K562 (cell line): Measurements from ENCODE around the gene COG7. TPM values are rescaled to one million over a fixed set of nuclear protein-coding genes. Genes with fewer than 3 reads are reported as not detected.

Experiments
- ATAC-seq: fragments of 200-7000 bp; cut with Tn5 transposase; 3 replicates; pipeline ENCODE4 v1.9.1; 2020; ENCODE audit warnings: moderate library complexity
- BruUV-seq: library from RNA; stranded (reverse); fragments of 400-500 nt; replicated peaks from 2 replicates; lab custom pipeline; 2021; lab: Mats Ljungman, UMichigan
- CTCF ChIA-PET: fragments of 300-600 bp; formaldehyde crosslinking; extraction: SDS; loops from one replicate; lab custom pipeline; 2021; ENCODE audit warnings: low intra/inter-chr PET ratio; lab: Yijun Ruan, JAX
- POLR2A ChIA-PET: fragments of 300-600, 350-650 bp; sonication (Branson Sonifier 250); formaldehyde crosslinking; extraction: SDS; loops from one replicate; lab custom pipeline; 2021; ENCODE audit warnings: antibody characterized with exemption, inconsistent platforms; lab: Yijun Ruan, JAX
- DNase-seq, 4 experiments: peaks; one replicate each; pipeline versions ENCODE4 v3.0.0 to v3.0.0-alpha.2; 2011 to 2018; ENCODE audit warnings: low spot score in 3 of 4, mixed read lengths in 3 of 4; ENCODE audit errors: extremely low read depth in 1 of 4
- FAIRE-seq: peaks from 2 replicates; lab custom pipeline; 2011; peaks lifted over from hg19 to GRCh38; lab: Jason Lieb, UNC
- H2AFZ ChIP-seq: 2 replicates; pipeline ENCODE4 v1.6.0; 2011; ENCODE audit warnings: low read depth, low read length, control low read depth, inconsistent platforms
- H3K27ac ChIP-seq: fragments of 200-600 bp; 3 replicates; pipeline ENCODE4 v1.8.0; 2011; ENCODE audit warnings: low read depth, mild to moderate bottlenecking, control low read depth, inconsistent platforms, low read length, moderate library complexity, mixed read lengths; ENCODE audit errors: extremely low read depth
- H3K27me3 ChIP-seq, 2 experiments: fragments of 300-600 bp in 1 of 2; 2 replicates in 1 of 2; 3 replicates in 1 of 2; pipeline versions ENCODE4 v1.6.0 to v1.8.0; 2011; ENCODE audit warnings: inconsistent platforms in 2 of 2, low read length in 2 of 2, mild to moderate bottlenecking in 1 of 2, mixed read lengths in 1 of 2, moderate library complexity in 1 of 2; ENCODE audit not compliant: control insufficient read depth in 2 of 2, insufficient read depth in 2 of 2
- H3K36me3 ChIP-seq: fragments of 300-600 bp; 3 replicates; pipeline ENCODE4 v1.8.0; 2011; ENCODE audit warnings: mild to moderate bottlenecking, low read length, inconsistent platforms; ENCODE audit not compliant: control insufficient read depth, insufficient read depth
- H3K4me1 ChIP-seq, 2 experiments: fragments of 200-600 bp in 1 of 2; replicated peaks in 1 of 2; 2 replicates in 1 of 2; 3 replicates in 1 of 2; pipeline versions ENCODE4 v1.5.1 to v1.8.0; 2011; ENCODE audit warnings: inconsistent platforms in 2 of 2, low read length in 2 of 2, mild to moderate bottlenecking in 1 of 2, mixed read lengths in 1 of 2, moderate library complexity in 1 of 2; ENCODE audit not compliant: control insufficient read depth in 2 of 2, insufficient read depth in 2 of 2
- H3K4me2 ChIP-seq: 2 replicates; pipeline ENCODE4 v1.6.1; 2011; ENCODE audit warnings: low read length, control low read depth, inconsistent platforms, mixed read lengths; ENCODE audit not compliant: insufficient read depth
- H3K4me3 ChIP-seq: fragments of 200-600 bp; sonication (generic), shearing (Covaris generic); 2 replicates; pipeline ENCODE4 v1.5.1; 2016; ENCODE audit warnings: control low read depth, inconsistent platforms
- H3K79me2 ChIP-seq: fragments of 200-600 bp; 3 replicates; pipeline ENCODE4 v1.8.0; 2011; ENCODE audit warnings: low read length, inconsistent platforms; ENCODE audit not compliant: control insufficient read depth, insufficient read depth
- H3K9ac ChIP-seq, 2 experiments: 2 replicates each; pipeline versions ENCODE4 v1.6.0 to v1.6.1; 2011; ENCODE audit warnings: low read depth in 2 of 2, low read length in 2 of 2, control low read depth in 1 of 2, inconsistent platforms in 1 of 2, mild to moderate bottlenecking in 1 of 2, mixed read lengths in 1 of 2; ENCODE audit not compliant: insufficient read depth in 1 of 2
- H3K9me1 ChIP-seq: one replicate; pipeline ENCODE4 v1.6.0; 2011; ENCODE audit warnings: inconsistent platforms, mild to moderate bottlenecking, low read length, moderate library complexity; ENCODE audit not compliant: control insufficient read depth, insufficient read depth
- H3K9me3 ChIP-seq: replicated peaks from 2 replicates; pipeline ENCODE4 v1.5.1; 2011; ENCODE audit warnings: low read depth, low read length, inconsistent platforms; ENCODE audit not compliant: control insufficient read depth, insufficient read depth
- H4K20me1 ChIP-seq: replicated peaks from 2 replicates; pipeline ENCODE4 v1.6.1; 2011; ENCODE audit warnings: low read length, inconsistent platforms, mixed read lengths; ENCODE audit not compliant: control insufficient read depth, insufficient read depth
- EHMT2 ChIP-seq: fragments of 450-650 bp; IDR thresholded peaks from 2 replicates; pipeline ENCODE4 v1.6.1; 2018; ENCODE audit warnings: antibody characterized with exemption
- HNRNPL ChIP-seq: fragments of 200-400 bp; formaldehyde crosslinking; IDR thresholded peaks from 2 replicates; pipeline ENCODE4 v1.6.1; 2017; ENCODE audit warnings: low read depth, mild to moderate bottlenecking, low read length
- POLR2AphosphoS2 ChIP-seq: IDR thresholded peaks from 2 replicates; pipeline ENCODE4 v1.6.1; 2012; ENCODE audit warnings: low read length, improper control_type of control experiment
- SREBF1 ChIP-seq: fragments of 150-350 bp; IDR thresholded peaks from 2 replicates; pipeline ENCODE4 v1.6.1; 2014; ENCODE audit warnings: antibody characterized with exemption, low read depth, low read length, borderline replicate concordance
- TCF3 ChIP-seq: sonication (generic); formaldehyde crosslinking; IDR thresholded peaks from 2 replicates; pipeline ENCODE4 v1.4.0; 2020; ENCODE audit warnings: mild to moderate bottlenecking, missing genetic modification reagents
- YY1 ChIP-seq, 3 experiments: IDR thresholded peaks; 2 replicates each; pipeline ENCODE4 v1.6.1; 2011; ENCODE audit warnings: low read length in 2 of 3, mild to moderate bottlenecking in 2 of 3, moderate library complexity in 2 of 3, borderline replicate concordance in 1 of 3, control low read depth in 1 of 3, low read depth in 1 of 3; ENCODE audit not compliant: insufficient read depth in 3 of 3, insufficient replicate concordance in 2 of 3, control insufficient read depth in 1 of 3, insufficient read length in 1 of 3; ENCODE audit errors: extremely low read depth in 1 of 3
- ZBTB7A ChIP-seq: IDR thresholded peaks from 2 replicates; pipeline ENCODE4 v1.6.1; 2011; ENCODE audit warnings: low read depth, mild to moderate bottlenecking, low read length, moderate library complexity, borderline replicate concordance; ENCODE audit not compliant: control insufficient read depth
- ZNF583 ChIP-seq: fragments of 250-450 bp; sonication (Bioruptor Pico); IDR thresholded peaks from 2 replicates; pipeline ENCODE4 v1.4.0; 2020
- WGBS: fragments of 100-300 bp; shearing (Covaris generic); methylation state at CpG from one replicate; pipeline ENCODE4 v1.1.6; 2016; ENCODE audit warnings: low coverage, mixed read lengths; ENCODE audit not compliant: insufficient coverage; ENCODE audit errors: missing lambda C conversion rate; 5-methylcytosine and 5-hydroxymethylcytosine counted together
- in situ Hi-C: fragments of 300-500 bp; cut with MboI; formaldehyde crosslinking; loops from 4 replicates; pipeline ENCODE4 v1.15.0; 2018; ENCODE audit warnings: inconsistent platforms, mixed read lengths
- intact Hi-C: fragments of 100-400 bp; cut with micrococcal nuclease; formaldehyde crosslinking; loops from 2 replicates; pipeline ENCODE4 v1.14.2; 2022
- polyA plus RNA-seq, 8 experiments: library from polyadenylated mRNA; depleted of rRNA in 4 of 8; stranded (reverse) in 5 of 8; unstranded in 3 of 8; fragments of >200 nt; fragmentation: Nextera tagmentation in 2 of 8; fragmentation: Illumina TruSeq in 1 of 8; extraction: Ambion mirVana in 2 of 8; extraction: Trizol in 1 of 8; gene quantifications; 2 replicates each; pipeline versions ENCODE4 v1.2.1 to v1.2.3, GENCODE V29; 2011 to 2014; ENCODE audit warnings: inconsistent platforms in 1 of 8, missing spikeins in 1 of 8
- total RNA-seq, 7 experiments: library from RNA; depleted of rRNA in 6 of 7; stranded (reverse); fragments of >200 nt in 6 of 7; fragmentation: Illumina TruSeq in 2 of 7; extraction: Trizol in 2 of 7; gene quantifications; 2 replicates each; pipeline versions ENCODE4 v1.2.1 to v1.2.3, GENCODE V29; 2011 to 2021; ENCODE audit warnings: low replicate concordance in 1 of 7
- TF ChIP-seq, protein P1 (sequence below): fragments of 250-450 bp; sonication (Bioruptor Pico); IDR thresholded peaks from 2 replicates; pipeline ENCODE4 v1.5.0; 2021; ENCODE audit warnings: mild to moderate bottlenecking, borderline replicate concordance
- TF ChIP-seq, protein P2 (sequence below): sonication (generic); formaldehyde crosslinking; IDR thresholded peaks from 2 replicates; pipeline ENCODE4 v1.4.0; 2020; ENCODE audit warnings: mild to moderate bottlenecking, missing genetic modification reagents
- TF ChIP-seq, protein P3 (sequence below): fragments of 450-650 bp; IDR thresholded peaks from 2 replicates; pipeline ENCODE4 v1.6.1; 2017; ENCODE audit warnings: antibody characterized with exemption, mild to moderate bottlenecking

COG7 gene
- total and polyA plus RNA-seq, 9 of the 15 experiments (the other 6 are each of a cell fraction or from before 2014, with no cell fraction given): 3.8 to 17.6 (median 13.4) TPM

DNA sequence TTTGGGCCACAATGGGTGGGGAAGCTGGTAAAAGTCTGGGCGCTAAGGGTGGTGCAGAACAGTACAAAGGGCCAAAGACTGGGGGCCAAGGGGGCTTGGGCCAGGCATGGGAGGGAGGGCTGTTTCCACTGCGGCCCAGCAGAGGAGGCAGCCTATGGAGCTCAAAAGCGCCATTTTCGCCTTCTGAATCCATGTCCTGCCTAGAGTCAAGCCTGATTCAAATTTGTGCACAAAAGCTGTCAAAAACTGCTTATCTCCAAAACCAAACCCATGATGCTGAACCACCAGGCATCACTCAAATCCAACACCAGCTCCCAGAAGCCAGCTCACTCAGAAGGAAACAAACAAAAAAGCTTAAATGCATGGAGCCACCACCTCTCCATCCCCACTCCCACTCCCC, 16.0 kb downstream of the COG7 start:
- Histone ChIP-seq H3K4me2 (peak overlapping the region; percentile 46), H3K27ac (peak overlapping the region; percentile 27; the same call in 2 of the 3 replicates), H3K4me3 (no peak overlapping the region), H3K27me3 (no peaks in the 10 kb centered on the region), H3K9me3 (no peaks in the 10 kb centered on the region), H3K4me1 (peaks cover 10 to 18% of the 10 kb centered on the region in 2 experiments; a peak in 4 of 5 replicates), H3K9ac (peak overlapping the region in 1 of 2 experiments; percentile 76; a peak in 2 of 4 replicates), H3K79me2 (0 out of 3 replicates have a peak, but pooled peaks cover 2% of the 10 kb centered on the region), H3K9me1 (no peaks in the 10 kb centered on the region), H2AFZ (peak overlapping the region; percentile 22), H4K20me1 (0 out of 2 replicates have a peak, but pooled peaks cover 5% of the 10 kb centered on the region), H3K36me3 (peaks cover 53% of the 10 kb centered on the region)
- DNase-seq: peak in 2 of 4 experiments; percentile 23 to 57
- FAIRE-seq: peak; percentile 65
- ChIA-PET CTCF (interaction anchor here (0.6 kb wide), 1 partner anchor 250 kb away, joined by 3 read pairs; no protein-coding TSS in a partner anchor), POLR2A (interaction anchor here (0.6 to 1.3 kb wide), 5 partner anchors 11 to 565 kb away, joined by 3 to 8 read pairs (median 3); partner anchors contain the start of gene COG7)
- BruUV-seq: no TSS peak
- peak; percentile 66 for ATAC-seq
- in situ Hi-C loops: loop anchor here (10.0 kb wide), 1 partner anchor 252 kb away; the partner anchor contains the start of gene SCNN1G
- intact Hi-C loops: loop anchor here (5.0 to 10.0 kb wide), 2 partner anchors 70 to 118 kb away; partner anchors contain the start of genes EARS2 and UBFD1
- 38% methylated on average over 4 of the region's 4 CpGs for WGBS
- TF ChIP-seq, protein P1, sequence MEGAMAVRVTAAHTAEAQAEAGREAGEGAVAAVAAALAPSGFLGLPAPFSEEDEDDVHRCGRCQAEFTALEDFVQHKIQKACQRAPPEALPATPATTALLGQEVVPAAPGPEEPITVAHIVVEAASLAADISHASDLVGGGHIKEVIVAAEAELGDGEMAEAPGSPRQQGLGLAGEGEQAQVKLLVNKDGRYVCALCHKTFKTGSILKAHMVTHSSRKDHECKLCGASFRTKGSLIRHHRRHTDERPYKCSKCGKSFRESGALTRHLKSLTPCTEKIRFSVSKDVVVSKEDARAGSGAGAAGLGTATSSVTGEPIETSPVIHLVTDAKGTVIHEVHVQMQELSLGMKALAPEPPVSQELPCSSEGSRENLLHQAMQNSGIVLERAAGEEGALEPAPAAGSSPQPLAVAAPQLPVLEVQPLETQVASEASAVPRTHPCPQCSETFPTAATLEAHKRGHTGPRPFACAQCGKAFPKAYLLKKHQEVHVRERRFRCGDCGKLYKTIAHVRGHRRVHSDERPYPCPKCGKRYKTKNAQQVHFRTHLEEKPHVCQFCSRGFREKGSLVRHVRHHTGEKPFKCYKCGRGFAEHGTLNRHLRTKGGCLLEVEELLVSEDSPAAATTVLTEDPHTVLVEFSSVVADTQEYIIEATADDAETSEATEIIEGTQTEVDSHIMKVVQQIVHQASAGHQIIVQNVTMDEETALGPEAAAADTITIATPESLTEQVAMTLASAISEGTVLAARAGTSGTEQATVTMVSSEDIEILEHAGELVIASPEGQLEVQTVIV (CRISPR knock-in tag): no peak
- TF ChIP-seq HNRNPL (no peak), YY1 (IDR thresholded peaks at IDR 0.05; ENCODE audit: borderline replicate concordance in 1 of 3, control insufficient read depth in 1 of 3, extremely low read depth in 1 of 3, insufficient read depth in 3 of 3, insufficient read length in 1 of 3, insufficient replicate concordance in 2 of 3, low read depth in 1 of 3, low read length in 2 of 3) (peak in 1 of 3 experiments; percentile 59), TCF3 (CRISPR knock-in tag) (0 out of 2 replicates have a peak, but pooled peaks have one; percentile 17), SREBF1 (no peak), POLR2AphosphoS2 (no peak), EHMT2 (peak; percentile 65; the same call in 1 of the 2 replicates), ZBTB7A (0 out of 2 replicates have a peak, but pooled peaks have one; percentile 35), ZNF583 (CRISPR knock-in tag) (no peak)
- TF ChIP-seq, protein P2, sequence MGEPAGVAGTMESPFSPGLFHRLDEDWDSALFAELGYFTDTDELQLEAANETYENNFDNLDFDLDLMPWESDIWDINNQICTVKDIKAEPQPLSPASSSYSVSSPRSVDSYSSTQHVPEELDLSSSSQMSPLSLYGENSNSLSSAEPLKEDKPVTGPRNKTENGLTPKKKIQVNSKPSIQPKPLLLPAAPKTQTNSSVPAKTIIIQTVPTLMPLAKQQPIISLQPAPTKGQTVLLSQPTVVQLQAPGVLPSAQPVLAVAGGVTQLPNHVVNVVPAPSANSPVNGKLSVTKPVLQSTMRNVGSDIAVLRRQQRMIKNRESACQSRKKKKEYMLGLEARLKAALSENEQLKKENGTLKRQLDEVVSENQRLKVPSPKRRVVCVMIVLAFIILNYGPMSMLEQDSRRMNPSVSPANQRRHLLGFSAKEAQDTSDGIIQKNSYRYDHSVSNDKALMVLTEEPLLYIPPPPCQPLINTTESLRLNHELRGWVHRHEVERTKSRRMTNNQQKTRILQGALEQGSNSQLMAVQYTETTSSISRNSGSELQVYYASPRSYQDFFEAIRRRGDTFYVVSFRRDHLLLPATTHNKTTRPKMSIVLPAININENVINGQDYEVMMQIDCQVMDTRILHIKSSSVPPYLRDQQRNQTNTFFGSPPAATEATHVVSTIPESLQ (CRISPR knock-in tag): no peak
- TF ChIP-seq, protein P3, sequence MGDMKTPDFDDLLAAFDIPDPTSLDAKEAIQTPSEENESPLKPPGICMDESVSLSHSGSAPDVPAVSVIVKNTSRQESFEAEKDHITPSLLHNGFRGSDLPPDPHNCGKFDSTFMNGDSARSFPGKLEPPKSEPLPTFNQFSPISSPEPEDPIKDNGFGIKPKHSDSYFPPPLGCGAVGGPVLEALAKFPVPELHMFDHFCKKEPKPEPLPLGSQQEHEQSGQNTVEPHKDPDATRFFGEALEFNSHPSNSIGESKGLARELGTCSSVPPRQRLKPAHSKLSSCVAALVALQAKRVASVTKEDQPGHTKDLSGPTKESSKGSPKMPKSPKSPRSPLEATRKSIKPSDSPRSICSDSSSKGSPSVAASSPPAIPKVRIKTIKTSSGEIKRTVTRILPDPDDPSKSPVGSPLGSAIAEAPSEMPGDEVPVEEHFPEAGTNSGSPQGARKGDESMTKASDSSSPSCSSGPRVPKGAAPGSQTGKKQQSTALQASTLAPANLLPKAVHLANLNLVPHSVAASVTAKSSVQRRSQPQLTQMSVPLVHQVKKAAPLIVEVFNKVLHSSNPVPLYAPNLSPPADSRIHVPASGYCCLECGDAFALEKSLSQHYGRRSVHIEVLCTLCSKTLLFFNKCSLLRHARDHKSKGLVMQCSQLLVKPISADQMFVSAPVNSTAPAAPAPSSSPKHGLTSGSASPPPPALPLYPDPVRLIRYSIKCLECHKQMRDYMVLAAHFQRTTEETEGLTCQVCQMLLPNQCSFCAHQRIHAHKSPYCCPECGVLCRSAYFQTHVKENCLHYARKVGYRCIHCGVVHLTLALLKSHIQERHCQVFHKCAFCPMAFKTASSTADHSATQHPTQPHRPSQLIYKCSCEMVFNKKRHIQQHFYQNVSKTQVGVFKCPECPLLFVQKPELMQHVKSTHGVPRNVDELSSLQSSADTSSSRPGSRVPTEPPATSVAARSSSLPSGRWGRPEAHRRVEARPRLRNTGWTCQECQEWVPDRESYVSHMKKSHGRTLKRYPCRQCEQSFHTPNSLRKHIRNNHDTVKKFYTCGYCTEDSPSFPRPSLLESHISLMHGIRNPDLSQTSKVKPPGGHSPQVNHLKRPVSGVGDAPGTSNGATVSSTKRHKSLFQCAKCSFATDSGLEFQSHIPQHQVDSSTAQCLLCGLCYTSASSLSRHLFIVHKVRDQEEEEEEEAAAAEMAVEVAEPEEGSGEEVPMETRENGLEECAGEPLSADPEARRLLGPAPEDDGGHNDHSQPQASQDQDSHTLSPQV: 0 out of 2 replicates have a peak, but pooled peaks have one; percentile 22
